GM18505 (cell line): Measurements from ENCODE around the gene FNIP1.
"Not testable (repeated sequence)": the region's sequence is repeated elsewhere in the genome, so short reads cannot be mapped to it uniquely, and the experiment has no call there.

Experiments
- ATAC-seq: cut with Tn5 transposase; IDR thresholded peaks from one replicate; pipeline ENCODE4 v1.9.1; 2021; ENCODE audit not compliant: unreplicated experiment
- POLR2A ChIP-seq: IDR thresholded peaks from 4 replicates; pipeline ENCODE4 v1.6.1; 2011; ENCODE audit warnings: borderline replicate concordance; ENCODE audit not compliant: insufficient read depth, insufficient read length; ENCODE audit errors: extremely low read depth

FNIP1 gene

GRCh38 chr5:131595088-131596033 is 201.5 kb downstream of the FNIP1 start:
- TF ChIP-seq POLR2A: no peak
- ATAC-seq: no peak

GRCh38 chr5:131593921-131594320 is 202.9 kb downstream of the FNIP1 start:
- TF ChIP-seq POLR2A: no peak

GRCh38 chr5:131593436-131593835 is 203.4 kb downstream of the FNIP1 start:
- ATAC-seq: not testable (repeated sequence)

More at GRCh38 chr5:131593921-131594320, 202.9 kb downstream of the FNIP1 start:
- no peak for ATAC-seq
